SK-N-SH (cell line): ENCODE data around the gene TAX1BP1.

Source experiments
- RAD21 ChIP-seq: IDR thresholded peaks from 2 replicates; pipeline ENCODE4 v1.6.1; 2012; ENCODE audit warnings: mild to moderate bottlenecking, low read length
- TF ChIP-seq, protein P1 (sequence below): fragments of 200-600 bp; sonication (generic); IDR thresholded peaks from 2 replicates; pipeline ENCODE4 v1.6.1; 2017; ENCODE audit warnings: antibody characterized with exemption, mild to moderate bottlenecking, moderate library complexity
- TF ChIP-seq, protein P2 (sequence below): IDR thresholded peaks from 2 replicates; pipeline ENCODE4 v1.6.1; 2012; ENCODE audit warnings: mild to moderate bottlenecking, low read depth, low read length, moderate library complexity

DNA sequence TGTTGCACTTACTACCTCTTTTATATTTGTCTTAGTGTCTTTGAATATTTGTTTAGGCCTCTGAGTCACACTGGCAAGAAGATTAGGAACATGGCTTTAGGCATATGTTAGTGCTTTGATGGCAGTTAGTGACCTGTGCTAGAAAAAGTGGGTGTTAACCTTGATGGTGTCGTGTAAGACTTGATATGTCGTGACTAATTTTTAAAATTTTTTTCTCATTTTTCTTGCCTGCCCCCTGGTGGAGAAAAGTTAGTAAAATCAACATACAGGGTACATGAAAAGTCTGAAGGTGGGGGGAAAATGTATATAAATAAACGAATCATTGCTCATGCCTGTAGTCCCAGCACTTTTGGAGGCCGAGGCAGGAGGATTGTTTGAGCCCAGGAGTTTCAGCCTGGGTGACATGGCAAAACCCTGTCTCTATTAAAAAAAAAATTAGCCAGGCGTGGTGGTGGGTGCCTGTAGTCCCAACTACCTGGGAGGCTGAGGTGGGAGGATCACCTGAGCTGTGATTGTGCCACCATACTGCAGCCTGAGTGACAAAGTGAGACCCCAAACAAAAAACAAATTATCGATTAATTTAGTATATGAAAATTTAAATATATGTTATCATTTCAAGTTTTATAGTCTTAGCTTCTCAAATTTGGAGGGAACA is 44.6 kb downstream of the TAX1BP1 start:
- TF ChIP-seq RAD21, result peak; percentile 56
- TF ChIP-seq, protein P1, sequence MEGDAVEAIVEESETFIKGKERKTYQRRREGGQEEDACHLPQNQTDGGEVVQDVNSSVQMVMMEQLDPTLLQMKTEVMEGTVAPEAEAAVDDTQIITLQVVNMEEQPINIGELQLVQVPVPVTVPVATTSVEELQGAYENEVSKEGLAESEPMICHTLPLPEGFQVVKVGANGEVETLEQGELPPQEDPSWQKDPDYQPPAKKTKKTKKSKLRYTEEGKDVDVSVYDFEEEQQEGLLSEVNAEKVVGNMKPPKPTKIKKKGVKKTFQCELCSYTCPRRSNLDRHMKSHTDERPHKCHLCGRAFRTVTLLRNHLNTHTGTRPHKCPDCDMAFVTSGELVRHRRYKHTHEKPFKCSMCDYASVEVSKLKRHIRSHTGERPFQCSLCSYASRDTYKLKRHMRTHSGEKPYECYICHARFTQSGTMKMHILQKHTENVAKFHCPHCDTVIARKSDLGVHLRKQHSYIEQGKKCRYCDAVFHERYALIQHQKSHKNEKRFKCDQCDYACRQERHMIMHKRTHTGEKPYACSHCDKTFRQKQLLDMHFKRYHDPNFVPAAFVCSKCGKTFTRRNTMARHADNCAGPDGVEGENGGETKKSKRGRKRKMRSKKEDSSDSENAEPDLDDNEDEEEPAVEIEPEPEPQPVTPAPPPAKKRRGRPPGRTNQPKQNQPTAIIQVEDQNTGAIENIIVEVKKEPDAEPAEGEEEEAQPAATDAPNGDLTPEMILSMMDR, result peak; percentile 93
- TF ChIP-seq, protein P2, sequence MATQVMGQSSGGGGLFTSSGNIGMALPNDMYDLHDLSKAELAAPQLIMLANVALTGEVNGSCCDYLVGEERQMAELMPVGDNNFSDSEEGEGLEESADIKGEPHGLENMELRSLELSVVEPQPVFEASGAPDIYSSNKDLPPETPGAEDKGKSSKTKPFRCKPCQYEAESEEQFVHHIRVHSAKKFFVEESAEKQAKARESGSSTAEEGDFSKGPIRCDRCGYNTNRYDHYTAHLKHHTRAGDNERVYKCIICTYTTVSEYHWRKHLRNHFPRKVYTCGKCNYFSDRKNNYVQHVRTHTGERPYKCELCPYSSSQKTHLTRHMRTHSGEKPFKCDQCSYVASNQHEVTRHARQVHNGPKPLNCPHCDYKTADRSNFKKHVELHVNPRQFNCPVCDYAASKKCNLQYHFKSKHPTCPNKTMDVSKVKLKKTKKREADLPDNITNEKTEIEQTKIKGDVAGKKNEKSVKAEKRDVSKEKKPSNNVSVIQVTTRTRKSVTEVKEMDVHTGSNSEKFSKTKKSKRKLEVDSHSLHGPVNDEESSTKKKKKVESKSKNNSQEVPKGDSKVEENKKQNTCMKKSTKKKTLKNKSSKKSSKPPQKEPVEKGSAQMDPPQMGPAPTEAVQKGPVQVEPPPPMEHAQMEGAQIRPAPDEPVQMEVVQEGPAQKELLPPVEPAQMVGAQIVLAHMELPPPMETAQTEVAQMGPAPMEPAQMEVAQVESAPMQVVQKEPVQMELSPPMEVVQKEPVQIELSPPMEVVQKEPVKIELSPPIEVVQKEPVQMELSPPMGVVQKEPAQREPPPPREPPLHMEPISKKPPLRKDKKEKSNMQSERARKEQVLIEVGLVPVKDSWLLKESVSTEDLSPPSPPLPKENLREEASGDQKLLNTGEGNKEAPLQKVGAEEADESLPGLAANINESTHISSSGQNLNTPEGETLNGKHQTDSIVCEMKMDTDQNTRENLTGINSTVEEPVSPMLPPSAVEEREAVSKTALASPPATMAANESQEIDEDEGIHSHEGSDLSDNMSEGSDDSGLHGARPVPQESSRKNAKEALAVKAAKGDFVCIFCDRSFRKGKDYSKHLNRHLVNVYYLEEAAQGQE, result no peak
